Cerebellar cortex (tissue), 1 donor: ENCODE results near the gene C1QTNF6.

Experiments used
- DNase-seq: peaks from one replicate; pipeline ENCODE4 v3.0.0-alpha.2; 2015; ENCODE audit warnings: low spot score

Gene C1QTNF6

GRCh38 chr22:37162221-37163095, 25.6 kb downstream of the C1QTNF6 start:
- no peak for DNase-seq

GRCh38 chr22:37161443-37161842, 26.6 kb downstream of the C1QTNF6 start:
- DNase-seq: no peak

GRCh38 chr22:37160027-37160426, 28.0 kb downstream of the C1QTNF6 start:
- DNase-seq: no peak

DNA sequence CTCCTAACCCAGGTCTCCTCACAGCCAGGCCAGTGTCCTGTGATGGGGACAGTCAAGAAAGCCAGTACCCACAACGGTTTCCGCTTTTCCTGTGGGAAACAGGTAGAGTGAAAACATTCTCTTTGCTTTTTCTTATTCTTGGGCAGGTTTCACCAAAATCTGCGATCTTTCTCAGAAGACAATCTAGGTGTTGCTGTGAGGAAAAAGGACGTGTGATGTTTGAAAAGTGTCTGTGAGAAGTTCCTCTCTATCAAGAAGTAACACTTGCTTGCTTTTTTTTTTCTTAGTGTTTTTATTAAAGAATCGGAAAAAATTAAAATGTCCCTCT, 29.1 kb downstream of the C1QTNF6 start:
- DNase-seq: no peak

DNA sequence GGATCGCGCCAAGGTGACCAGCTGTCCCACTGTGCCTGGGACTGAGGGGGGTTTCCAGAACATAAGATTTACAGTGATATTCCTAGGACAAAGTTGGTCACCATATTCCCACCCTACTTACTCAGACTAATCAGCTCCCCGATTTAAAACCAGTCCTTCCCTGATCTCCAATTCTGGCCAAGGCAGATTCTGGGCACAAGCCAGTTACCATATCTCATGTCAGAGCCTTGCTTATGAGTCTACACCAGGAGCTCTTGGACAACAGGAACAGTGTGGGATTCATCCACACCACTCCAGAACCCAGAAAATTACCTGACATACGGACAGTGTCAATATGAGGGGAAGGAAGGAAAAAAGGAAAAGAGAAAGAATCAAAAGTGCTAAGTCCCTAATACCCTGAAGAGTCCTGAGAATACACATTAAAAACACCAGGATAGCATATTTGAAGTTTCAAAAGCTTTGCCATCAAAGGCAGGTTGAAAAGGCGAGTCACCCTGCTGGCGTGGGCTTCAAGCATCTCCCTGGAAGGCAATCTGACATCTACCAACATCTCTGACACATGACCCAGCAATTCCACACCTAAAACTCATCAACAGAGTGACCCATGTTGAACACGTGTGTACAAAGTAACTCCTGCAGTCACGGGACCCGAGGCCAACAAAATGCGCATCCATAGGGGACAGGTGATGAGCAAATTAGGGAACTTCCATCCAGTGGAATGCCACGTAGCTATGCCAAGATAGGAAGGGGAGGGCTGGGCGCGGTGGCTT, 30.3 kb downstream of the C1QTNF6 start:
- no peak for DNase-seq

GRCh38 chr22:37156686-37157435, 31.2 kb downstream of the C1QTNF6 start:
- DNase-seq: no peak

DNA sequence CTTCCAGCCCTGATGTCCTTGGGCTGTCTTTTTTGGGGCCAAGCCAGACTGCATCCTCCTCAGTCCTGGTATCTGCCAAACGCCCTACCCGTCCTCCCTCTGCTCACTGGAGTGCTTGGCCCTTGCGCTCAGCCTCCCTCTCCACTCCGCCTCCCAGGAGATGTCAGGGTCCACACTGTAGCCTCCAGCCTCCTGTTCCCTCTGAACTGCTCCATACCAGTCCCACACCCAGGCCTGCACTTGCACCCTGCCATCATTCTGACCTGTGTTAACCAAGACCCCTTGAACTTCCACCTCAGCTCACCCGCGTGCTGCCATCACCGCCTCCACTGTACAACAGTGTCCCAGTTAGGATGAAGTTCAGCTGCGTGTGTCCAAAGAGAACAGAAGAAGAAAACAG, 32.1 kb downstream of the C1QTNF6 start:
- DNase-seq: no peak

DNA sequence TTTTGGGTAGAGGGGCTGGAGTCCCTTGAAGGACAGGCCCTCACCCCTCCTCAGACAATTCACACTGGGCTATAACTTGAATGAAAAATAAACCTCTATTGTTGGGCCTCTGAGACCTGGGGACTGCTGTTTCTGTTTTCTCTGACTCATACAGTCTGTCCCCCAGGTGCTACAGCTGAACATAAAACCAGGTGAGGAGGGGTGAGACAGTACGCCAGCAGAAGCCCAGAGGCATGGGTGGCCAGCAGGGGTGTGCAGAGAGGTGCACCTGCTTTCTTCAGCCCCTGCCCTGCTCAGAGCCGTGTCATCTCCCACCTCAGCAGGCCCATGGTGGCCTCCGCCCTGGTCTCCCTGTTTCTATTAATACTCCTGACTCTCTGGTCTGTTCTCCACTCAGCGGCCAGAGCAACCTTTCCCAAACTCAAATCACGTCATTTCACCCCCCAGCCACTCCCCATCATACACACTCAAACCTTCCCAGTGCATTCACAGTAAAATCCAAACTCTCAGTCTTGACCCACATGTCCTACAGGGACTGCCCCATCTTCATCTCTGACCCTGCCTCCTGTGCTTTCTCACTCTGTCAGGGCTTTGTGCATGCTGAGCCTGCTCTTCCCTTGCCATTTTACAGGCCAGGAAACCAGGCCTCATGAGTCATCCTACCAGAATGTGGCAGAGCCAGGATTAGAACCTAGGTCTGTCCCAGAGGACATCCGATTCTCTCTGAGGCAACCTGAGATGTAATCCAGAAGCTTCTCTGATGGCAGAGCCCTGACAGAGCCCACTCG, 32.9 kb downstream of the C1QTNF6 start:
- no peak for DNase-seq

DNA sequence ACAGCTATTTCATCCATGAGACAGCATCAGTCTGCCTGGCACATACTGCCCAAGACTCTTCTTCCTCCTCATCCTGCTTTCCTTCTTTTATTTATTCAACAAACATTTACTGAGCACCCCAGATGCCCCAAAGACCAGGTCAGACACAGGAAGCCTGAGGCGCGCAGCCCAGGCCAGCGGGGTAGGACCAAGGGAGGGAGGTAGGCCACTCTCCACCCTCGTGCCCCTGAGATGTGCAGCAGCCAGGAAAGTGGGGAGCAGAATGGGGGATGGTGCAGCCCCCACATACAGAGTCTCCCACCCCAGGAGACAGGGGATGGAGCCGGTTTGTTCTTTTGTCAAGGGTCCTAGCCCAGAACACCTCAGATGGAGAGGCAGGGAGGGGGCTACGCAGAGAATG, 34.1 kb downstream of the C1QTNF6 start:
- no peak for DNase-seq

- DNase-seq: no peak
Observed at GRCh38 chr22:37151401-37151800, 36.6 kb downstream of the C1QTNF6 start.

DNA sequence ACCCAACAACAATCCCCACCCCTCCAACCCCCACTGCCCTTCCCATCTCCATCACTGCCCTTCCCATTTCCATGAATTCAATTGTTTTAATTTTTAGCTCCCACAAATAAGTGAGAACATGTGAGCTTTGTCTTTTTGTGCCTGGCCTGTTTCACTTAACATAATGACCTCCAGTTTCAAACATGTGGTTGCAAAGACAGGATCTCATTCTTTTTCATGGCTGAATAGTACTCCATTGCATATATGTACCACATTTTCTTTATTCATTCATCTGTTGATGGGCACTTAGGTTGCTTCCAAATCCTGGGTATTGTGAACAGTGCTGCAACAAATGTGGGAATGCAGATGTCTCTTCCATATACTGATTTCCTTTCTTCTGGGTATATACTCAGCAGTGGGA, 37.3 kb downstream of the C1QTNF6 start:
- DNase-seq: no peak

GRCh38 chr22:37148742-37149665, 39.0 kb downstream of the C1QTNF6 start:
- no peak for DNase-seq

DNA sequence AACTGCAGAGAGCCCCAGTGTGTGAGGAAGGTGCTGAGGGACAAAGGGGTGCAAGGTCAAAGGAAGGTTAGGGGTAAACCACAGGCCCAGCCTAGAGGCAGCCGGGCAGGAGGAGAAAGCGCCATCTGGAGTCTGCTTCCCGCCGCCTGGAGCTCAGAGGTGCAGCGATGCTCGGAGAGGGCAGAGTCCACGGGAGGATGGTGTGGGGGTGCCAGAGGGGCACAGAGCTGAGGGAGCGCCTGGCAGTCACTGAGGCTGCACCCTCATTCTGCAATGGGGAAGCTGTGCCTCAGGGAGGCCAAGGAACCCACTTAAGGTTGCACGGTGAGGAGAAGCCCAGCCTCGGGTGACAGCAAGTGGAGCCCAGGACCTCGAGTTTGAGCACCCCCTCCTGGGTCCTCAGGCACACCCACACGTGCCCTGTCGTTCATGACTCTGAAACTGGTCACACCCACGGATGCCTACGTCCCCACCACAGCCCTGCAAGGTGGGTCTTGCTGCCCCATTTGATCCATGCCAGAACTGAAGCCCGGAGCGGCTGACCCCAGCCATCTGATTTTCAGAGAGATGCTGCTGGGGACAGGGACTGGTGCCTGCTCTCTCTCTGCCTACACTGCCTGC, 39.9 kb downstream of the C1QTNF6 start:
- DNase-seq: no peak

DNA sequence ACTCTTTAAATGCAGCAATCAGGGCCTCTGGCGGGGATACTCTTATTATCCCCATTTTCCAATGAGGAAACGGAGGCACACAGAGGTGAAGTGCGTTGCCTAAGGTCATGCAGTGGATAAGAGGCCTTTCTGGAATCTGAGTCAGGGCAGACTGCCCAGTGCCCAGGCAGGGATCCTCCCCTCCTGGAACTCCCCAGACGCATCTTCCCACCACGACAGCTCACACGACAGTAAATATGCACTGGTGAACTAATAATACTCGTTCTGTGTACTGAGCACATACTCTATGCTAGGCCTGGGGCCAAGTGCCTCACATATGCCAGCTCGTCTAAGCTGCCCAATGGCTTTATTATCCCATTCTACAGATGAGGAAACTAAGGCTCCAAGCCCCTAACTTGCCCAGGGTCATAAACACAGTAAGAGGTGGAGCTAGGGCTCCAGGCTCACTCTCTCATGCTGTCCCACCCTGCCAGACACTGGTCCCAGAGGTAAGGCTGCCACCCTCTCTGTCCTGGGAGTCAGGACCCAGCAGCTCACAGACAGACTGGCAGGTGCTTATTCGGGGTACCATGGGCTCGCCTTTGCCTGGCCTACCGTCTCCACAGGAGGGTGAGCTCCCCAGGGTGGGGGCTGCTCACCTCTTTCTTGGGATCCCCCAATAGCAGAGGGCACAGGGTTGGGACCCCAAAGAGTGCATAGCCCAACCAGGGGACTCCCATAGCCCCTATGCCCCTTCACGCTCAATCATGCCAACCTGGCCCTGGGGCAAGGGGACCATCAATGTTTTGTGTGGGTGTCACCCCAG, 40.7 kb downstream of the C1QTNF6 start:
- DNase-seq: no peak

DNA sequence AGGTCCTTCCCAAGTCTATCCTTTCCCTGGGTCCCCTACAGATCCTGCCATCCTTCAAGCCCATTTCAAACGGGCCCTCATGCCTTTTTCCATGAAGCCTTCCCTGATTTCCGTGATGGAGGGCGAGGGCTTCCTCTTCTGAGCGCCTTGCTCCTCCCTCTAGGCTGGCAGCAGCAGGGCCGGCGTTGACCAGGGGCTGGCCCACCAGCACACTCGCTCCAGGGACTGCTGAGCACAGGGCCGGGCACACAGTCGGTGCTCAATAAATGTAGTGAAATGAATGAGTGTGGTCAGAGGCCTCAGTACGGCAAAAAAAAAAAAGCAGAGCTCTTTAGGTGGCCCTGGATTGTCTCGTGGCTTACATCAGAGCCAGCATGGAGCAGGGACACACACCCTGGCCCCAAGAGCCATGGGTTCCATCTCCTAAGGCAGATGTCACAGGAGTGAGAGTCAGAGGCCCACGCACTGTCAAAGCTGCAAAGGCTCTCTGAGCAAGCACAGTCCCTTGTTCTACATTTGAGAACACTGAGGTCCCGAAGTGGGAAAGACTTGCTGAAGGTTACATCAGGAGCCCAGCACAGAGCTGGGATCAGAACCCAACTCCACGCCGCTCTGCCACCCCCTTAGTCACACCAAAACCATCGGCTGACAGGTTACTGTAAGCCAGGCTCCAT, 41.4 kb downstream of the C1QTNF6 start:
- no peak for DNase-seq

- DNase-seq: no peak
Observed at GRCh38 chr22:37146051-37146385, 42.0 kb downstream of the C1QTNF6 start.

DNA sequence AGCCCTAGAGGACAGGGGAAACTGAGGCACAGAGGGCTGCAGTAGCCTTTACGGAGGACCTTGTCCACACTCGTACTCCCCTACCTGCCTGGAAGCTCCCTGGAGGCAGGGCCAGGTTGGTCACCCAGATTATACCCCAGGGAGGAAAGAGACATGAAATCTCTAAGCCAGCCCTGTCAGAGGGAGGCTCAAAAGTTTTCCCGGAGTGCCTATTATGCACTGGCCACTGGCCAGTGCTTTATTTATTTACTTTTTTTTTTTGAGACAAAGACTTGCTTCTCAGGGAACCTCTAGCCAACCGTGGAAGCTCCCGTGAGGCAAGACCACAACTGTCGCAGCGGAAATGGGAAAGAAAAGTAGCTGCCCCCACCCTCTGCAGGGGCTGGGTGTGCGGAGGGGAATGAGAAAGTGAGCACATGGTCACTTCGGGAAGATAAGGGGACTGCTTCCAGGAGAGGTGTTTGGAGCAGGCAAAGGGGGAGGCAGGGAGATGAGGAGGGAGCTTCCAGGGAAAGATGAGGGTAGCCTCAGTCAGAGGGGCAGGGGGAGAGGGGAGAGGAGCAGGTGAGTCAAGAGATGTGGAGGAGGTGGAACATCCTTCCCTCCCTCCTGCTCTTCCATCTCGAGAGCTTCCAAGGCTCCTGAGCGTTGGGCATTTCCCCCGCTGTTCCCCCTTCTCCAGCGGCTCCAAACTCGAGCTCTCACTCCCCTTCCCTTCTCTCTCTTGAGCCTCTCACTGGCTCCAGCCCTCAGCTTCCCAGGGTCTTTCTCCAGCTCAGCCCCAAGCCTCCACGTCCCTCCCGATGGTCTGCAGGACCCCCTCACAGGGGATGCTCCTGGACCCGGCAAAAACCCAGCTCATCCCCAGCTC, 42.6 kb downstream of the C1QTNF6 start:
- no peak for DNase-seq

DNA sequence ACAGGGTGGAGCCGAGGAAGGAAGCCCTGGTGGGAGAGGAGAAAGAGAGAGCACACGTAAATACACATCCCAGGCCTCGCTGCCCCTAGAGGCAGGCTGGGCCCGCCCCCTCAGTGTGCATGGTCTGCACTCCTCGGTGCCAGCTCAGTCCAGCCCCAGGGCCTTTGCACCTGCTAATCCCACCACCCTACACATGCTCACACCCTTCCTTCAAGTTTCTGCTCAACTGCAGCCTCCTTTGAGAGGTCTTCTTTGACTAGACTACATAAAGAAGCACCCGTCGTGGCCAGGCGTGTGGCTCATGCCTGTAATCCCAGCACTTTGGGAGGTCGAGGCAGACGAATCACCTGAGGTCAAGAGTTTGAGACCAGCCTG, 43.9 kb downstream of the C1QTNF6 start:
- no peak for DNase-seq
